Measurements from ENCODE around the gene PPP2R5E.

DNA sequence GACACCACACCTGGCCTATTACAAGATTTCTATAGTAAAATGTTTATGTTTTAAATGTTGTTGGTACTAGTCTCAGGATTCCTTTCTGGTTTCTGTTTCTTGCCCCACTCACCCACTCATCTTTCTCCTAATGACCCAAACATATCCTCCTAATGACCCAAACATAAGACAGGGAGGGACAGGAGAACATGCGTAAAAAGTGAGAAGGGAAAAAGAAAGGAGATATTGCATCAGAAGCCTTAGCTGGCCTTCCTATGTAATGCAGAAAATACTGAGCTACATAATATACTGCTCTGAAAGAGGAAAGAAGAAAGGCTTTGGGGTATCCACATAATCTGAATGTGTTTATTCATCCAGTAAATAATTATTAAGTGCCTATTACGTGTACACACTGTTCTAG, 119.8 kb downstream of the PPP2R5E start:
- no peak for TF ChIP-seq POLR2A (IDR thresholded peaks at IDR 0.05)
- no peak for TF ChIP-seq CTCF (IDR thresholded peaks at IDR 0.05)
- TF ChIP-seq EP300 (IDR thresholded peaks at IDR 0.05) = no peak
